Measurements from ENCODE around the gene HNRNPH1. TPM values are rescaled to one million over a fixed set of nuclear protein-coding genes. Genes with fewer than 3 reads are reported as not detected.

Gene HNRNPH1
- total and polyA plus RNA-seq, 2 of the 13 experiments (the other 11 are each of a cell fraction or from before 2014, with no cell fraction given), result 382 to 1,064 TPM

- TF ChIP-seq PBX2 (CRISPR knock-in tag; IDR thresholded peaks at IDR 0.05) (no peak), RERE (CRISPR knock-in tag; IDR thresholded peaks at IDR 0.05; ENCODE audit: low read depth) (0 out of 2 replicates have a peak, but pooled peaks have one; percentile 4), NCOA2 (CRISPR knock-in tag; IDR thresholded peaks at IDR 0.05) (0 out of 2 replicates have a peak, but pooled peaks have one; percentile 6), SRSF1 (optimal IDR thresholded peaks at IDR 0.05; ENCODE audit: low read depth, low read length) (peak; percentile 74), ZNF616 (CRISPR knock-in tag; IDR thresholded peaks at IDR 0.05; ENCODE audit: low read depth) (0 out of 2 replicates have a peak, but pooled peaks have one; percentile 46), ZNF580 (CRISPR knock-in tag; IDR thresholded peaks at IDR 0.05; ENCODE audit: borderline replicate concordance, low read depth) (peak; percentile 17; the same call in 1 of the 2 replicates), HOXD1 (CRISPR knock-in tag; IDR thresholded peaks at IDR 0.05) (peak; percentile 26; the same call in 1 of the 2 replicates), MYC (CRISPR knock-in tag; IDR thresholded peaks at IDR 0.05; ENCODE audit: borderline replicate concordance) (peak; percentile 71; the same call in 1 of the 2 replicates), SYNCRIP (IDR thresholded peaks at IDR 0.05; ENCODE audit: insufficient read depth, low read depth, low read length) (no peak), ZNF34 (CRISPR knock-in tag; IDR thresholded peaks at IDR 0.05; ENCODE audit: borderline replicate concordance) (0 out of 2 replicates have a peak, but pooled peaks have one; percentile 37), ZNF563 (CRISPR knock-in tag; IDR thresholded peaks at IDR 0.05) (peak; percentile 87), CBFB (CRISPR knock-in tag; IDR thresholded peaks at IDR 0.05) (peak; percentile 33; the same call in 1 of the 2 replicates), ZBTB44 (CRISPR knock-in tag; IDR thresholded peaks at IDR 0.05) (no peak), ZNF891 (CRISPR knock-in tag; IDR thresholded peaks at IDR 0.05) (peak; percentile 50; the same call in 1 of the 2 replicates), PITX1 (CRISPR knock-in tag; IDR thresholded peaks at IDR 0.05) (peak; percentile 35; the same call in 1 of the 2 replicates), ZNF558 (CRISPR knock-in tag; IDR thresholded peaks at IDR 0.05; ENCODE audit: borderline replicate concordance) (0 out of 2 replicates have a peak, but pooled peaks have one; percentile 82), HNRNPUL1 (IDR thresholded peaks at IDR 0.05; ENCODE audit: low read depth, low read length) (no peak), GPN1 (CRISPR knock-in tag; IDR thresholded peaks at IDR 0.05; ENCODE audit: borderline replicate concordance) (no peak), CREBL2 (CRISPR knock-in tag; IDR thresholded peaks at IDR 0.05; ENCODE audit: borderline replicate concordance) (peak; percentile 81; the same call in 1 of the 2 replicates), ZNF451 (CRISPR knock-in tag; IDR thresholded peaks at IDR 0.05) (peak; percentile 64; the same call in 1 of the 2 replicates)
Measured at GRCh38 chr5:179623906-179624741, 653 bp upstream of the HNRNPH1 start (continued).

Data from HepG2 (cell line).